Astrocyte (in vitro differentiated cells and primary cell): ENCODE data around the gene PNPLA6. TPM values are rescaled to one million over a fixed set of nuclear protein-coding genes. Genes with fewer than 3 reads are reported as not detected.

Experiments used
- DNase-seq: peaks from one replicate; pipeline ENCODE4 v3.0.0-alpha.2; 2010; ENCODE audit warnings: low read depth
- FAIRE-seq: peaks from 2 replicates; lab custom pipeline; 2011; peaks lifted over from hg19 to GRCh38; lab: Jason Lieb, UNC
- H2AFZ ChIP-seq: 2 replicates; pipeline ENCODE4 v1.6.0; 2012; ENCODE audit warnings: low read depth, low read length, inconsistent platforms
- H3K27ac ChIP-seq: 2 replicates; pipeline ENCODE4 v1.5.1; 2011; ENCODE audit warnings: low read depth, low read length, inconsistent platforms
- H3K27me3 ChIP-seq: 2 replicates; pipeline ENCODE4 v1.6.0; 2011; ENCODE audit warnings: low read length, inconsistent platforms; ENCODE audit not compliant: insufficient read depth
- H3K36me3 ChIP-seq: 2 replicates; pipeline ENCODE4 v1.5.1; 2011; ENCODE audit warnings: low read length, inconsistent platforms; ENCODE audit not compliant: insufficient read depth
- H3K4me1 ChIP-seq: 2 replicates; pipeline ENCODE4 v1.5.1; 2011; ENCODE audit warnings: low read length, inconsistent platforms; ENCODE audit not compliant: insufficient read depth
- H3K4me2 ChIP-seq: 2 replicates; pipeline ENCODE4 v1.6.0; 2012; ENCODE audit warnings: low read length, inconsistent platforms
- H3K4me3 ChIP-seq: 2 replicates; pipeline ENCODE4 v1.5.1; 2011; ENCODE audit warnings: low read depth, mild to moderate bottlenecking, low read length, inconsistent platforms; ENCODE audit not compliant: insufficient read depth
- H3K79me2 ChIP-seq: 2 replicates; pipeline ENCODE4 v1.6.0; 2012; ENCODE audit warnings: mild to moderate bottlenecking, low read length, inconsistent platforms; ENCODE audit not compliant: insufficient read depth
- H3K9ac ChIP-seq: 2 replicates; pipeline ENCODE4 v1.6.0; 2012; ENCODE audit warnings: mild to moderate bottlenecking, low read length, inconsistent platforms
- H3K9me3 ChIP-seq: 2 replicates; pipeline ENCODE4 v1.5.1; 2012; ENCODE audit warnings: low read depth, mild to moderate bottlenecking, low read length, inconsistent platforms; ENCODE audit not compliant: insufficient read depth
- H4K20me1 ChIP-seq: 2 replicates; pipeline ENCODE4 v1.6.0; 2012; ENCODE audit warnings: low read length, inconsistent platforms; ENCODE audit not compliant: insufficient read depth
- H3K27ac Mint-ChIP-seq: one replicate; pipeline ENCODE4 v1.8.0; 2021; ENCODE audit warnings: mild to moderate bottlenecking, mixed read lengths; ENCODE audit not compliant: unreplicated experiment
- H3K27me3 Mint-ChIP-seq: one replicate; pipeline ENCODE4 v1.8.0; 2021; ENCODE audit warnings: low read depth, mixed read lengths; ENCODE audit not compliant: unreplicated experiment
- H3K36me3 Mint-ChIP-seq: one replicate; pipeline ENCODE4 v1.8.0; 2021; ENCODE audit warnings: low read depth, mixed read lengths; ENCODE audit not compliant: unreplicated experiment
- H3K4me1 Mint-ChIP-seq: one replicate; pipeline ENCODE4 v1.8.0; 2021; ENCODE audit warnings: low read depth, mixed read lengths; ENCODE audit not compliant: unreplicated experiment
- H3K4me3 Mint-ChIP-seq: one replicate; pipeline ENCODE4 v1.8.0; 2021; ENCODE audit warnings: mild to moderate bottlenecking, moderate library complexity, mixed read lengths; ENCODE audit not compliant: unreplicated experiment
- H3K9me3 Mint-ChIP-seq: one replicate; pipeline ENCODE4 v1.8.0; 2021; ENCODE audit warnings: mild to moderate bottlenecking, mixed read lengths; ENCODE audit not compliant: unreplicated experiment
- CTCF ChIP-seq: IDR thresholded peaks from 2 replicates; pipeline ENCODE4 v1.5.1; 2011; ENCODE audit warnings: low read depth, mild to moderate bottlenecking, inconsistent platforms, low read length, moderate library complexity; ENCODE audit not compliant: insufficient read depth
- EZH2 ChIP-seq: IDR thresholded peaks from 2 replicates; pipeline ENCODE4 v1.6.1; 2012; ENCODE audit warnings: mild to moderate bottlenecking, low read length, inconsistent platforms; ENCODE audit not compliant: insufficient read depth
- total RNA-seq: library from RNA; stranded (reverse); gene quantifications from 2 replicates; pipeline ENCODE4 v1.2.1, GENCODE V29; 2021

PNPLA6 gene
- total RNA-seq, 1 donor from 2014 or later = 90.2 TPM

GRCh38 chr19:7541828-7542443 lies 6.4 kb downstream of the PNPLA6 start:
- TF ChIP-seq EZH2 = no peak
- TF ChIP-seq CTCF = no peak
- DNase-seq (no peak), FAIRE-seq (no peak)
- H3K4me3 ChIP-seq = no peak overlapping the region
- no peak overlapping the region for H3K4me2 ChIP-seq
- peaks cover 3% of the 10 kb centered on the region for H3K36me3 ChIP-seq
- Mint-ChIP-seq H3K4me1 (no peaks in the 10 kb centered on the region), H3K27me3 (no peaks in the 10 kb centered on the region), H3K4me3 (no peak overlapping the region), H3K36me3 (peaks cover 15% of the 10 kb centered on the region), H3K9me3 (peaks cover 2% of the 10 kb centered on the region), H3K27ac (no peak overlapping the region)
- no peaks in the 10 kb centered on the region for H3K27me3 ChIP-seq
- no peak overlapping the region for H2AFZ ChIP-seq
- H3K79me2 ChIP-seq = no peaks in the 10 kb centered on the region
- no peak overlapping the region for H3K27ac ChIP-seq
- no peaks in the 10 kb centered on the region for H3K4me1 ChIP-seq
- H4K20me1 ChIP-seq = peaks cover 4% of the 10 kb centered on the region
- H3K9ac ChIP-seq = no peak overlapping the region
- no peaks in the 10 kb centered on the region for H3K9me3 ChIP-seq

GRCh38 chr19:7542556-7543348 lies 7.2 kb downstream of the PNPLA6 start:
- H3K4me3 Mint-ChIP-seq = no peak overlapping the region
- H3K9me3 Mint-ChIP-seq = peaks cover 2% of the 10 kb centered on the region
- FAIRE-seq = no peak
- Histone ChIP-seq H3K27me3 (no peaks in the 10 kb centered on the region), H3K4me1 (no peaks in the 10 kb centered on the region), H4K20me1 (peaks cover 4% of the 10 kb centered on the region), H2AFZ (no peak overlapping the region), H3K79me2 (no peaks in the 10 kb centered on the region), H3K27ac (no peak overlapping the region), H3K4me2 (no peak overlapping the region), H3K9me3 (no peaks in the 10 kb centered on the region), H3K4me3 (no peak overlapping the region), H3K9ac (no peak overlapping the region), H3K36me3 (peaks cover 3% of the 10 kb centered on the region)
- peaks cover 11% of the 10 kb centered on the region for H3K36me3 Mint-ChIP-seq
- H3K4me1 Mint-ChIP-seq = no peaks in the 10 kb centered on the region
- no peaks in the 10 kb centered on the region for H3K27me3 Mint-ChIP-seq
- H3K27ac Mint-ChIP-seq = no peak overlapping the region
- DNase-seq = no peak
- no peak for TF ChIP-seq EZH2
- TF ChIP-seq CTCF = no peak

GRCh38 chr19:7544626-7545025 lies 9.1 kb downstream of the PNPLA6 start:
- H3K4me3 Mint-ChIP-seq = no peak overlapping the region
- no peaks in the 10 kb centered on the region for H3K4me1 Mint-ChIP-seq
- H3K79me2 ChIP-seq = no peaks in the 10 kb centered on the region
- no peaks in the 10 kb centered on the region for H3K27me3 Mint-ChIP-seq
- H3K27me3 ChIP-seq = no peaks in the 10 kb centered on the region
- H3K27ac Mint-ChIP-seq = no peak overlapping the region
- TF ChIP-seq EZH2 (no peak), CTCF (no peak)
- no peak overlapping the region for H3K9ac ChIP-seq
- no peaks in the 10 kb centered on the region for H3K4me1 ChIP-seq
- no peaks in the 10 kb centered on the region for H3K9me3 ChIP-seq
- DNase-seq (no peak), FAIRE-seq (no peak)
- no peak overlapping the region for H2AFZ ChIP-seq
- peaks cover 13% of the 10 kb centered on the region for H3K36me3 Mint-ChIP-seq
- H3K4me3 ChIP-seq = no peak overlapping the region
- no peak overlapping the region for H3K27ac ChIP-seq
- H3K4me2 ChIP-seq = no peak overlapping the region
- peaks cover 4% of the 10 kb centered on the region for H4K20me1 ChIP-seq
- H3K36me3 ChIP-seq = peaks cover 3% of the 10 kb centered on the region
- H3K9me3 Mint-ChIP-seq = peaks cover 2% of the 10 kb centered on the region
